BLaER1 (cell line): ENCODE data around the gene NME4.

Experiments used
- H3K27ac ChIP-seq: shearing (Covaris generic); formaldehyde crosslinking; 2 replicates; pipeline ENCODE4 v1.8.1; 2022
- H3K27me3 ChIP-seq: shearing (Covaris generic); formaldehyde crosslinking; 2 replicates; pipeline ENCODE4 v1.8.1; 2022
- H3K36me3 ChIP-seq: shearing (Covaris generic); formaldehyde crosslinking; 2 replicates; pipeline ENCODE4 v1.8.1; 2022
- H3K4me1 ChIP-seq: shearing (Covaris generic); formaldehyde crosslinking; 2 replicates; pipeline ENCODE4 v1.8.1; 2022
- H3K4me2 ChIP-seq: shearing (Covaris generic); formaldehyde crosslinking; 2 replicates; pipeline ENCODE4 v1.8.1; 2022
- H3K4me3 ChIP-seq: shearing (Covaris generic); formaldehyde crosslinking; 2 replicates; pipeline ENCODE4 v1.8.1; 2022
- H3K9ac ChIP-seq: shearing (Covaris generic); formaldehyde crosslinking; 2 replicates; pipeline ENCODE4 v1.8.1; 2022
- H3K9me3 ChIP-seq: shearing (Covaris generic); formaldehyde crosslinking; 2 replicates; pipeline ENCODE4 v1.8.1; 2022
- H4K20me1 ChIP-seq: shearing (Covaris generic); formaldehyde crosslinking; 2 replicates; pipeline ENCODE4 v1.8.1; 2022
- Cebpa-rat ChIP-seq: shearing (Covaris generic); IDR thresholded peaks from 2 replicates; pipeline ENCODE4 v1.8.1; 2022

NME4 gene

GRCh38 chr16:396199-396598 is 800 bp upstream of the NME4 start:
- peak overlapping the region; percentile 79 for H3K4me2 ChIP-seq
- no peak for TF ChIP-seq Cebpa-rat
- H3K9ac ChIP-seq: no peak overlapping the region; the same call in 1 of the 2 replicates
- H3K36me3 ChIP-seq: peaks cover 26% of the 10 kb centered on the region
- peaks cover 28% of the 10 kb centered on the region for H4K20me1 ChIP-seq
- H3K4me3 ChIP-seq: peak overlapping the region; percentile 81
- H3K27me3 ChIP-seq: no peaks in the 10 kb centered on the region
- peaks cover 51% of the 10 kb centered on the region for H3K4me1 ChIP-seq
- H3K9me3 ChIP-seq: no peaks in the 10 kb centered on the region
- no peak overlapping the region for H3K27ac ChIP-seq

- Histone ChIP-seq H3K4me2 (peak overlapping the region; percentile 79), H3K4me3 (peak overlapping the region; percentile 81)
Observed at GRCh38 chr16:396605-397004, 394 bp upstream of the NME4 start.

GRCh38 chr16:397736-398332 is 835 bp downstream of the NME4 start:
- H3K9me3 ChIP-seq: no peaks in the 10 kb centered on the region
- 0 out of 2 replicates have a peak overlapping the region, but pooled peaks have one; percentile 24 for H3K9ac ChIP-seq
- peaks cover 26% of the 10 kb centered on the region for H3K36me3 ChIP-seq
- H3K27me3 ChIP-seq: no peaks in the 10 kb centered on the region
- peak overlapping the region; percentile 95 for H3K4me2 ChIP-seq
- H3K4me1 ChIP-seq: peaks cover 59% of the 10 kb centered on the region
- peak overlapping the region; percentile 35; the same call in 1 of the 2 replicates for H3K27ac ChIP-seq
- TF ChIP-seq Cebpa-rat: no peak
- peaks cover 28% of the 10 kb centered on the region for H4K20me1 ChIP-seq
- peak overlapping the region; percentile 40 for H3K4me3 ChIP-seq

More at GRCh38 chr16:396605-397004, 394 bp upstream of the NME4 start:
- H3K4me1 ChIP-seq: peaks cover 51% of the 10 kb centered on the region
- H3K9ac ChIP-seq: peak overlapping the region; percentile 57
- H3K36me3 ChIP-seq: peaks cover 26% of the 10 kb centered on the region
- peaks cover 28% of the 10 kb centered on the region for H4K20me1 ChIP-seq
- no peak for TF ChIP-seq Cebpa-rat
- H3K9me3 ChIP-seq: no peaks in the 10 kb centered on the region
- no peak overlapping the region; the same call in 1 of the 2 replicates for H3K27ac ChIP-seq
- H3K27me3 ChIP-seq: no peaks in the 10 kb centered on the region

GRCh38 chr16:398561-399339 is 1.8 kb downstream of the NME4 start:
- Histone ChIP-seq H3K9ac (peak overlapping the region; percentile 24; the same call in 1 of the 2 replicates), H3K9me3 (no peaks in the 10 kb centered on the region), H4K20me1 (peaks cover 28% of the 10 kb centered on the region), H3K27me3 (no peaks in the 10 kb centered on the region), H3K27ac (no peak overlapping the region), H3K36me3 (peaks cover 26% of the 10 kb centered on the region), H3K4me1 (peaks cover 62% of the 10 kb centered on the region), H3K4me3 (no peak overlapping the region), H3K4me2 (peak overlapping the region; percentile 95)
- TF ChIP-seq Cebpa-rat: no peak

- H3K9ac ChIP-seq: 0 out of 2 replicates have a peak overlapping the region, but pooled peaks have one; percentile 4
- peaks cover 28% of the 10 kb centered on the region for H4K20me1 ChIP-seq
- peaks cover 26% of the 10 kb centered on the region for H3K36me3 ChIP-seq
- TF ChIP-seq Cebpa-rat: no peak
- H3K27ac ChIP-seq: 0 out of 2 replicates have a peak overlapping the region, but pooled peaks have one; percentile 79
- peaks cover 62% of the 10 kb centered on the region for H3K4me1 ChIP-seq
- H3K27me3 ChIP-seq: no peaks in the 10 kb centered on the region
- H3K9me3 ChIP-seq: no peaks in the 10 kb centered on the region
- peak overlapping the region; percentile 95; the same call in 1 of the 2 replicates for H3K4me2 ChIP-seq
- no peak overlapping the region for H3K4me3 ChIP-seq
Observed at GRCh38 chr16:399340-400019, 2.5 kb downstream of the NME4 start.

GRCh38 chr16:400061-400591 is 3.1 kb downstream of the NME4 start:
- H3K4me3 ChIP-seq: peak overlapping the region; percentile 89
- peaks cover 26% of the 10 kb centered on the region for H3K36me3 ChIP-seq
- H3K4me2 ChIP-seq: peak overlapping the region; percentile 95
- peaks cover 64% of the 10 kb centered on the region for H3K4me1 ChIP-seq
- TF ChIP-seq Cebpa-rat: no peak
- H3K9me3 ChIP-seq: no peaks in the 10 kb centered on the region
- peaks cover 28% of the 10 kb centered on the region for H4K20me1 ChIP-seq
- H3K27me3 ChIP-seq: no peaks in the 10 kb centered on the region
- H3K27ac ChIP-seq: peak overlapping the region; percentile 79; the same call in 1 of the 2 replicates
- peak overlapping the region; percentile 88; the same call in 1 of the 2 replicates for H3K9ac ChIP-seq

- H3K4me1 ChIP-seq: peaks cover 64% of the 10 kb centered on the region
- peak within 1 kb of the TSS; percentile 95 for H3K4me2 ChIP-seq
- H3K27me3 ChIP-seq: no peaks in the 10 kb centered on the region
- H4K20me1 ChIP-seq: peaks cover 28% of the 10 kb centered on the region
- H3K36me3 ChIP-seq: peaks cover 26% of the 10 kb centered on the region
- TF ChIP-seq Cebpa-rat: no peak
- peak within 1 kb of the TSS; percentile 88 for H3K9ac ChIP-seq
- H3K4me3 ChIP-seq: peak within 1 kb of the TSS; percentile 89
- H3K27ac ChIP-seq: peak within 1 kb of the TSS; percentile 94
- no peaks in the 10 kb centered on the region for H3K9me3 ChIP-seq
Observed at GRCh38 chr16:401468-402348, 4.7 kb downstream of the NME4 start, which contains the start of gene DECR2. TSS of gene DECR2 (plus strand) at chr16:401885. CDS start at chr16:401964, 79 bp downstream.

- no peaks in the 10 kb centered on the region for H3K9me3 ChIP-seq
- peaks cover 9% of the 10 kb centered on the region for H3K36me3 ChIP-seq
- H3K27me3 ChIP-seq: no peaks in the 10 kb centered on the region
- H3K4me2 ChIP-seq: peak overlapping the region; percentile 67
- H4K20me1 ChIP-seq: peaks cover 4% of the 10 kb centered on the region
- no peak overlapping the region for H3K4me3 ChIP-seq
- peaks cover 58% of the 10 kb centered on the region for H3K4me1 ChIP-seq
- no peak for TF ChIP-seq Cebpa-rat
- 0 out of 2 replicates have a peak overlapping the region, but pooled peaks have one; percentile 31 for H3K27ac ChIP-seq
- 0 out of 2 replicates have a peak overlapping the region, but pooled peaks have one; percentile 34 for H3K9ac ChIP-seq
Observed at GRCh38 chr16:404971-405486, 8.0 kb downstream of the NME4 start.
